OCI-LY1 (cell line): ENCODE measurements around the gene PC.

Experiments
- CTCF ChIP-seq: fragments of 200-600 bp; sonication (generic), shearing (Covaris generic); IDR thresholded peaks from 2 replicates; pipeline ENCODE4 v1.5.1; 2017; ENCODE audit warnings: mild to moderate bottlenecking, antibody characterized with exemption, low read length, moderate library complexity, mixed read lengths
- EZH2 ChIP-seq: fragments of 200-600 bp; sonication (generic), shearing (Covaris generic); IDR thresholded peaks from 2 replicates; pipeline ENCODE4 v1.8.0; 2017; ENCODE audit warnings: borderline replicate concordance, mixed run types, mild to moderate bottlenecking, antibody characterized with exemption, low read length, moderate library complexity, mixed read lengths

GRCh38 chr11:66950112-66950535 is 8.1 kb downstream of the PC start:
- TF ChIP-seq EZH2 (no peak), CTCF (no peak)
